ENCODE data around the gene DDB1. TPM values are rescaled to one million over a fixed set of nuclear protein-coding genes. Genes with fewer than 3 reads are reported as not detected.

DDB1 gene
- total RNA-seq, 6 donors from 2014 or later: 98.4 to 152 (median 139) TPM

GRCh38 chr11:61277186-61278000 lies 55.5 kb downstream of the DDB1 start:
- 90 to 91% methylated on average over 13 to 14 of the region's 14 CpGs for WGBS, 2 donors
- H3K27me3 ChIP-seq: no peaks in the 10 kb centered on the region

GRCh38 chr11:61275191-61275590 lies 57.7 kb downstream of the DDB1 start:
- DNase-seq: no peak
- WGBS, 2 donors: 86 to 87% methylated on average over 4 of the region's 4 CpGs
- no peaks in the 10 kb centered on the region for H3K36me3 ChIP-seq
- H3K4me1 ChIP-seq: no peaks in the 10 kb centered on the region
- no peak for ATAC-seq (ENCODE audit: low FRiP score in 2 of 2)
- no peak overlapping the region for H3K27ac ChIP-seq
- H3K9me3 ChIP-seq: no peaks in the 10 kb centered on the region
- no peak for TF ChIP-seq POLR2AphosphoS5 (IDR thresholded peaks at IDR 0.05)
- no peak for TF ChIP-seq POLR2A (IDR thresholded peaks at IDR 0.05)
- no peak for TF ChIP-seq CTCF (IDR thresholded peaks at IDR 0.05)
- no peak for TF ChIP-seq EP300 (IDR thresholded peaks at IDR 0.05)
- H3K27me3 ChIP-seq: no peaks in the 10 kb centered on the region
- H3K4me3 ChIP-seq: no peak overlapping the region

More at GRCh38 chr11:61277186-61278000, 55.5 kb downstream of the DDB1 start:
- Histone ChIP-seq H3K4me1 (peaks cover 0 to 7% (median 1%) of the 10 kb centered on the region in 4 donors), H3K9me3 (no peaks in the 10 kb centered on the region), H3K27ac (no peak overlapping the region), H3K4me3 (no peak overlapping the region), H3K36me3 (no peaks in the 10 kb centered on the region)
- DNase-seq: no peak
- ATAC-seq (ENCODE audit: low FRiP score in 2 of 2): no peak
- no peak for TF ChIP-seq POLR2AphosphoS5 (IDR thresholded peaks at IDR 0.05)
- TF ChIP-seq POLR2A (IDR thresholded peaks at IDR 0.05): no peak
- no peak for TF ChIP-seq CTCF (IDR thresholded peaks at IDR 0.05)
- no peak for TF ChIP-seq EP300 (IDR thresholded peaks at IDR 0.05)

GRCh38 chr11:61274084-61274483 lies 58.8 kb downstream of the DDB1 start:
- Histone ChIP-seq H3K27ac (no peak overlapping the region), H3K9me3 (no peaks in the 10 kb centered on the region), H3K36me3 (no peaks in the 10 kb centered on the region), H3K4me1 (no peaks in the 10 kb centered on the region), H3K4me3 (no peak overlapping the region), H3K27me3 (no peaks in the 10 kb centered on the region)
- TF ChIP-seq CTCF (IDR thresholded peaks at IDR 0.05) (no peak), POLR2A (IDR thresholded peaks at IDR 0.05) (no peak), POLR2AphosphoS5 (IDR thresholded peaks at IDR 0.05) (no peak), EP300 (IDR thresholded peaks at IDR 0.05) (no peak)
- no peak for DNase-seq
- WGBS, 2 donors: 99 to 100% methylated on average over 1 to 4 of the region's 4 CpGs
- no peak for ATAC-seq (ENCODE audit: low FRiP score in 2 of 2)

- Histone ChIP-seq H3K36me3 (no peaks in the 10 kb centered on the region), H3K27me3 (no peaks in the 10 kb centered on the region), H3K4me1 (no peaks in the 10 kb centered on the region), H3K4me3 (no peak overlapping the region), H3K9me3 (no peaks in the 10 kb centered on the region), H3K27ac (no peak overlapping the region)
- no peak for TF ChIP-seq POLR2A (IDR thresholded peaks at IDR 0.05)
- no peak for TF ChIP-seq CTCF (IDR thresholded peaks at IDR 0.05)
- no peak for TF ChIP-seq POLR2AphosphoS5 (IDR thresholded peaks at IDR 0.05)
- TF ChIP-seq EP300 (IDR thresholded peaks at IDR 0.05): no peak
- WGBS, 2 donors: 76 to 80% methylated on average over 13 to 16 of the region's 16 CpGs
- peak; percentile 81 to 90 for DNase-seq
- ATAC-seq (ENCODE audit: low FRiP score in 2 of 2): peak; percentile 69 to 89
These were observed 59.5 kb downstream of the DDB1 start for GRCh38 chr11:61273178-61274078.
